ENCODE results near the gene RTKN2.

Gene RTKN2

GRCh38 chr10:62175251-62175650 lies 93.4 kb downstream of the RTKN2 start:
- Mint-ChIP-seq H3K36me3 (ENCODE audit: low read depth) (peaks cover 17% of the 10 kb centered on the region), H3K27me3 (ENCODE audit: low read depth, poor library complexity) (no peaks in the 10 kb centered on the region), H3K4me1 (no peaks in the 10 kb centered on the region), H3K4me3 (no peak overlapping the region), H3K9me3 (peaks cover 46% of the 10 kb centered on the region), H3K27ac (no peak overlapping the region)
- no peak for DNase-seq
- TF ChIP-seq CTCF (IDR thresholded peaks at IDR 0.05), result no peak

GRCh38 chr10:62172465-62172864 lies 96.2 kb downstream of the RTKN2 start:
- no peak for TF ChIP-seq CTCF (IDR thresholded peaks at IDR 0.05)
- H3K4me3 Mint-ChIP-seq, result no peak overlapping the region
- H3K4me1 Mint-ChIP-seq, result no peaks in the 10 kb centered on the region
- H3K27ac Mint-ChIP-seq, result no peak overlapping the region
- H3K36me3 Mint-ChIP-seq (ENCODE audit: low read depth), result peaks cover 16% of the 10 kb centered on the region
- H3K27me3 Mint-ChIP-seq (ENCODE audit: low read depth, poor library complexity), result no peaks in the 10 kb centered on the region
- no peak for DNase-seq
- peaks cover 46% of the 10 kb centered on the region for H3K9me3 Mint-ChIP-seq

- H3K27me3 Mint-ChIP-seq (ENCODE audit: low read depth, poor library complexity), result no peaks in the 10 kb centered on the region
- no peak for TF ChIP-seq CTCF (IDR thresholded peaks at IDR 0.05)
- H3K4me3 Mint-ChIP-seq, result no peak overlapping the region
- peaks cover 16% of the 10 kb centered on the region for H3K36me3 Mint-ChIP-seq (ENCODE audit: low read depth)
- DNase-seq, result no peak
- peaks cover 5% of the 10 kb centered on the region for H3K4me1 Mint-ChIP-seq
- H3K9me3 Mint-ChIP-seq, result peaks cover 39% of the 10 kb centered on the region
- H3K27ac Mint-ChIP-seq, result no peak overlapping the region
Observed at GRCh38 chr10:62171791-62172190, 96.9 kb downstream of the RTKN2 start.

- H3K4me3 Mint-ChIP-seq, result no peak overlapping the region
- H3K27ac Mint-ChIP-seq, result no peak overlapping the region
- no peaks in the 10 kb centered on the region for H3K27me3 Mint-ChIP-seq (ENCODE audit: low read depth, poor library complexity)
- H3K36me3 Mint-ChIP-seq (ENCODE audit: low read depth), result peaks cover 16% of the 10 kb centered on the region
- H3K9me3 Mint-ChIP-seq, result peaks cover 30% of the 10 kb centered on the region
- DNase-seq, result no peak
- peaks cover 9% of the 10 kb centered on the region for H3K4me1 Mint-ChIP-seq
- TF ChIP-seq CTCF (IDR thresholded peaks at IDR 0.05), result no peak
Observed at GRCh38 chr10:62170732-62171131, 97.9 kb downstream of the RTKN2 start.

- peaks cover 3% of the 10 kb centered on the region for H3K9me3 Mint-ChIP-seq
- no peak overlapping the region for H3K4me3 Mint-ChIP-seq
- H3K27me3 Mint-ChIP-seq (ENCODE audit: low read depth, poor library complexity), result no peaks in the 10 kb centered on the region
- TF ChIP-seq CTCF (IDR thresholded peaks at IDR 0.05), result no peak
- peaks cover 15% of the 10 kb centered on the region for H3K4me1 Mint-ChIP-seq
- no peak overlapping the region for H3K27ac Mint-ChIP-seq
- DNase-seq, result no peak
- H3K36me3 Mint-ChIP-seq (ENCODE audit: low read depth), result no peaks in the 10 kb centered on the region
Observed at GRCh38 chr10:62166331-62167131, 102.1 kb downstream of the RTKN2 start.

GRCh38 chr10:62165803-62166202 lies 102.8 kb downstream of the RTKN2 start:
- H3K36me3 Mint-ChIP-seq (ENCODE audit: low read depth), result no peaks in the 10 kb centered on the region
- no peak for DNase-seq

More at GRCh38 chr10:62165803-62166202, 102.8 kb downstream of the RTKN2 start:
- Mint-ChIP-seq H3K4me1 (peaks cover 15% of the 10 kb centered on the region), H3K27ac (no peak overlapping the region), H3K9me3 (no peaks in the 10 kb centered on the region), H3K27me3 (ENCODE audit: low read depth, poor library complexity) (no peaks in the 10 kb centered on the region), H3K4me3 (no peak overlapping the region)
- no peak for TF ChIP-seq CTCF (IDR thresholded peaks at IDR 0.05)
